Natural killer cell (primary cell): ENCODE results near the gene SLC15A3. TPM values are rescaled to one million over a fixed set of nuclear protein-coding genes. Genes with fewer than 3 reads are reported as not detected.

Source experiments
- ATAC-seq, 3 donors: fragments of 150-1000 bp in 2 of 3; fragments of 200-7000 bp in 1 of 3; cut with Tn5 transposase; 1 replicate in 1 of 3; 2 replicates in 2 of 3; pipeline ENCODE4 v1.10.0; 2021; ENCODE audit warnings: mild to moderate bottlenecking in 2 of 3, moderate library complexity in 2 of 3
- DNase-seq, 2 donors: peaks; one replicate each; pipeline versions ENCODE4 v3.0.0 to v3.0.0-alpha.2; 2013 to 2021; ENCODE audit warnings: mixed read lengths in 1 of 2
- H3K27ac ChIP-seq: one replicate; pipeline ENCODE4 v1.5.1; 2013; ENCODE audit warnings: mild to moderate bottlenecking, low read length
- H3K27me3 ChIP-seq: one replicate; pipeline ENCODE4 v1.6.1; 2013; ENCODE audit warnings: low read length; ENCODE audit not compliant: control insufficient read depth, insufficient read depth
- H3K36me3 ChIP-seq: one replicate; pipeline ENCODE4 v1.6.1; 2013; ENCODE audit warnings: low read length; ENCODE audit not compliant: control insufficient read depth, insufficient read depth
- H3K4me1 ChIP-seq: one replicate; pipeline ENCODE4 v1.6.1; 2013; ENCODE audit warnings: low read length; ENCODE audit not compliant: control insufficient read depth, insufficient read depth
- H3K4me3 ChIP-seq: one replicate; pipeline ENCODE4 v1.5.1; 2013; ENCODE audit warnings: low read length
- H3K9me3 ChIP-seq: one replicate; pipeline ENCODE4 v1.6.1; 2013; ENCODE audit warnings: low read length; ENCODE audit not compliant: control insufficient read depth, insufficient read depth
- H3K27ac Mint-ChIP-seq, 2 donors: one replicate each; pipeline ENCODE4 v1.8.0; 2022; ENCODE audit warnings: mild to moderate bottlenecking in 2 of 2, mixed read lengths in 2 of 2, moderate library complexity in 1 of 2
- H3K27me3 Mint-ChIP-seq, 2 donors: one replicate each; pipeline ENCODE4 v1.8.0; 2022; ENCODE audit warnings: low read depth in 2 of 2, mixed read lengths in 2 of 2
- H3K36me3 Mint-ChIP-seq: one replicate; pipeline ENCODE4 v1.8.0; 2022; ENCODE audit warnings: mixed read lengths
- H3K4me1 Mint-ChIP-seq, 2 donors: one replicate each; pipeline ENCODE4 v1.8.0; 2022; ENCODE audit warnings: mixed read lengths in 2 of 2
- H3K4me3 Mint-ChIP-seq: one replicate; pipeline ENCODE4 v1.8.0; 2022; ENCODE audit warnings: mild to moderate bottlenecking, moderate library complexity, mixed read lengths
- H3K9me3 Mint-ChIP-seq, 2 donors: one replicate each; pipeline ENCODE4 v1.8.0; 2022; ENCODE audit warnings: mixed read lengths in 2 of 2
- WGBS: methylation state at CpG from one replicate; pipeline ENCODE4 v1.1.7; 2013; ENCODE audit warnings: missing lambda C conversion rate; ENCODE audit not compliant: insufficient coverage; 5-methylcytosine and 5-hydroxymethylcytosine counted together
- intact Hi-C: fragments of 100-400 bp; cut with micrococcal nuclease; formaldehyde crosslinking; loops from one replicate; pipeline ENCODE4 v1.14.2; 2022
- total RNA-seq, 4 donors: library from RNA; stranded (reverse); fragments of 120-200 nt in 1 of 4; gene quantifications; one replicate each; pipeline versions ENCODE4 v1.2.3 to v1.2.4, GENCODE V29; 2013 to 2022
- TF ChIP-seq, protein P1 (sequence below): fragments of 200-600 bp; IDR thresholded peaks from one replicate; pipeline ENCODE4 v1.8.0; 2022; ENCODE audit warnings: antibody characterized with exemption

SLC15A3 gene
- total RNA-seq, 3 donors from 2014 or later (not counting 1 experiment from before 2014, with no cell fraction given): 11.6 to 26.5 (median 20.1) TPM

GRCh38 chr11:60985501-60985900, 33.5 kb upstream of the SLC15A3 start:
- peak in 1 of 2 donors; percentile 42 for DNase-seq

DNA sequence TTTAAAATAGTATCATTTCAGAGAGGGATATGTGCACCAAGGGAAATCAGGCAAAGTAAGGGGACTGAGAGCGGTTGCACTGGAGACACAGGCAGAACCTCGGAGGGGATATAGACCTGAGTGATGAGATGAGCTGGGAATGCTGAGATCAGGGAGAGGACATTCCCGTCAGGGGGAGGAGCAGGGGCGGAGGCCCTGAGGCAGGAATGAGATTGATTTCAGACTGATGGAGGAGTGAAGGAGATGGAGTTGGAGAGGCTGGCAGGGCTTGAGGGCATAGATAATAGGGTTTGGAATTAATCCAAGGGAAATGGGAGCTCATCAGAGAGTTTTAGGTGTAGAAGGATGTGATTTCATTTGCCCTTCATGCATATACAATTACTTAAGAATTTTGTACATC, 32.7 kb upstream of the SLC15A3 start:
- Mint-ChIP-seq H3K9me3 (no peaks in the 10 kb centered on the region), H3K36me3 (no peaks in the 10 kb centered on the region), H3K4me3 (no peak overlapping the region), H3K27ac (peak overlapping the region in 1 of 2 donors; percentile 7), H3K27me3 (peaks cover 0 to 5% of the 10 kb centered on the region in 2 donors), H3K4me1 (peaks cover 6 to 30% of the 10 kb centered on the region in 2 donors)
- WGBS: 90% methylated on average over 4 of the region's 4 CpGs
- intact Hi-C loops: no loop called here
- Histone ChIP-seq H3K4me3 (no peak overlapping the region), H3K36me3 (peaks cover 2% of the 10 kb centered on the region), H3K9me3 (no peaks in the 10 kb centered on the region), H3K4me1 (peaks cover 66% of the 10 kb centered on the region), H3K27ac (no peak overlapping the region), H3K27me3 (no peaks in the 10 kb centered on the region)
- TF ChIP-seq, protein P1, sequence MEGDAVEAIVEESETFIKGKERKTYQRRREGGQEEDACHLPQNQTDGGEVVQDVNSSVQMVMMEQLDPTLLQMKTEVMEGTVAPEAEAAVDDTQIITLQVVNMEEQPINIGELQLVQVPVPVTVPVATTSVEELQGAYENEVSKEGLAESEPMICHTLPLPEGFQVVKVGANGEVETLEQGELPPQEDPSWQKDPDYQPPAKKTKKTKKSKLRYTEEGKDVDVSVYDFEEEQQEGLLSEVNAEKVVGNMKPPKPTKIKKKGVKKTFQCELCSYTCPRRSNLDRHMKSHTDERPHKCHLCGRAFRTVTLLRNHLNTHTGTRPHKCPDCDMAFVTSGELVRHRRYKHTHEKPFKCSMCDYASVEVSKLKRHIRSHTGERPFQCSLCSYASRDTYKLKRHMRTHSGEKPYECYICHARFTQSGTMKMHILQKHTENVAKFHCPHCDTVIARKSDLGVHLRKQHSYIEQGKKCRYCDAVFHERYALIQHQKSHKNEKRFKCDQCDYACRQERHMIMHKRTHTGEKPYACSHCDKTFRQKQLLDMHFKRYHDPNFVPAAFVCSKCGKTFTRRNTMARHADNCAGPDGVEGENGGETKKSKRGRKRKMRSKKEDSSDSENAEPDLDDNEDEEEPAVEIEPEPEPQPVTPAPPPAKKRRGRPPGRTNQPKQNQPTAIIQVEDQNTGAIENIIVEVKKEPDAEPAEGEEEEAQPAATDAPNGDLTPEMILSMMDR: no peak
- DNase-seq (peak in 1 of 2 donors; percentile 29), ATAC-seq (no peak)

More at GRCh38 chr11:60985501-60985900, 33.5 kb upstream of the SLC15A3 start:
- Histone ChIP-seq H3K36me3 (peaks cover 2% of the 10 kb centered on the region), H3K27me3 (no peaks in the 10 kb centered on the region), H3K9me3 (no peaks in the 10 kb centered on the region), H3K4me3 (no peak overlapping the region), H3K4me1 (peaks cover 57% of the 10 kb centered on the region), H3K27ac (peak overlapping the region; percentile 64)
- TF ChIP-seq, protein P1: no peak
- peak overlapping the region; percentile 25 to 82 for H3K27ac Mint-ChIP-seq
- no peaks in the 10 kb centered on the region for H3K9me3 Mint-ChIP-seq
- no peaks in the 10 kb centered on the region for H3K36me3 Mint-ChIP-seq
- H3K27me3 Mint-ChIP-seq: peaks cover 0 to 5% of the 10 kb centered on the region in 2 donors
- H3K4me3 Mint-ChIP-seq: no peak overlapping the region
- 90% methylated on average over 2 of the region's 2 CpGs for WGBS
- peaks cover 6 to 25% of the 10 kb centered on the region in 2 donors for H3K4me1 Mint-ChIP-seq
- intact Hi-C loops: no loop called here
- no peak for ATAC-seq

GRCh38 chr11:60984149-60984548, 32.2 kb upstream of the SLC15A3 start:
- peaks cover 2% of the 10 kb centered on the region for H3K36me3 ChIP-seq
- Mint-ChIP-seq H3K27me3 (peaks cover 0 to 5% of the 10 kb centered on the region in 2 donors), H3K4me1 (peaks cover 7 to 31% of the 10 kb centered on the region in 2 donors), H3K36me3 (no peaks in the 10 kb centered on the region), H3K4me3 (no peak overlapping the region), H3K9me3 (no peaks in the 10 kb centered on the region), H3K27ac (peak overlapping the region in 1 of 2 donors; percentile 7)
- H3K27ac ChIP-seq: no peak overlapping the region
- peaks cover 71% of the 10 kb centered on the region for H3K4me1 ChIP-seq
- WGBS: 80% methylated on average over 5 of the region's 6 CpGs
- H3K9me3 ChIP-seq: no peaks in the 10 kb centered on the region
- no peak overlapping the region for H3K4me3 ChIP-seq
- DNase-seq (peak in 1 of 2 donors; percentile 45), ATAC-seq (no peak)
- intact Hi-C loops: no loop called here
- no peaks in the 10 kb centered on the region for H3K27me3 ChIP-seq
- TF ChIP-seq, protein P1: no peak

DNA sequence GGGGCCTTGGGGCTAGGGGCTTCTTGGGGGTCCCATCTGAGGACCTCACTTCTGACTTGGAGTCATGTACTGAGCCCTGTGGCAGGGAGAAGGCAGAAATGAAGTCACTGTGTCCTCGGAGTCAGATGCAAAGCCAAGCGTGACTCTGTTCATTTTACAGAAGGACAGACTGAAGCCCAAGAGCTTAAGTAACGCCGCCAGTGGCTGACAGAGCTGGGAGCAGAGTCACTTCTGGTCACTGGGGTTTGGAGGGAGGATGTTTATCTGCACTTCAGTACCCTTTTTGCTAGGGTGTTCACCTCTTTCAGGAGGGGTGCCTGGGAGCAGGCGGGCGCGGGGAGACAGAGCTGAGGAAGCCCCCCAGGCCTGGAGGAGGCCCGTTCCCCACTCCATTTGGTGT, 30.2 kb upstream of the SLC15A3 start:
- H3K4me3 Mint-ChIP-seq: no peak overlapping the region
- ATAC-seq (no peak), DNase-seq (peak in 1 of 2 donors; percentile 59)
- Histone ChIP-seq H3K36me3 (peaks cover 2% of the 10 kb centered on the region), H3K4me1 (peaks cover 78% of the 10 kb centered on the region), H3K4me3 (no peak overlapping the region), H3K9me3 (no peaks in the 10 kb centered on the region), H3K27ac (no peak overlapping the region), H3K27me3 (no peaks in the 10 kb centered on the region)
- peaks cover 0 to 5% of the 10 kb centered on the region in 2 donors for H3K27me3 Mint-ChIP-seq
- H3K4me1 Mint-ChIP-seq: peaks cover 16 to 50% of the 10 kb centered on the region in 2 donors
- H3K27ac Mint-ChIP-seq: no peak overlapping the region
- WGBS: 87% methylated on average over 8 of the region's 8 CpGs
- TF ChIP-seq, protein P1: no peak
- intact Hi-C loops: no loop called here
- H3K36me3 Mint-ChIP-seq: no peaks in the 10 kb centered on the region
- H3K9me3 Mint-ChIP-seq: no peaks in the 10 kb centered on the region
